Measurements from ENCODE around the gene CFAP57.
A peak's percentile ranks its signal among the peaks of the same experiment; 100 is the strongest.
"Not testable (repeated sequence)": the region's sequence is repeated elsewhere in the genome, so short reads cannot be mapped to it uniquely, and the experiment has no call there.

CFAP57 gene

GRCh38 chr1:43171876-43172526 is at the start of gene CFAP57, which contains the start of gene EBNA1BP2:
Gene CFAP57 (plus strand): TSS chr1:43172330. CDS start chr1:43172754, 424 bp downstream.
Gene EBNA1BP2 (minus strand): TSS chr1:43172290. CDS start chr1:43172118, 172 bp downstream.
- DNase-seq (ENCODE audit: low read depth) = peak; percentile 85

- no peak for DNase-seq (ENCODE audit: low read depth)
These were observed 49.1 kb upstream of the CFAP57 start for GRCh38 chr1:43123031-43123430.

GRCh38 chr1:43128816-43129215 is 43.3 kb upstream of the CFAP57 start:
- DNase-seq (ENCODE audit: low read depth) = no peak

- no peak for DNase-seq (ENCODE audit: low read depth)
These were observed 42.7 kb upstream of the CFAP57 start for GRCh38 chr1:43129426-43129825.

GRCh38 chr1:43134068-43134467 is 38.1 kb upstream of the CFAP57 start:
- DNase-seq (ENCODE audit: low read depth) = no peak

GRCh38 chr1:43134640-43135039 is 37.5 kb upstream of the CFAP57 start:
- DNase-seq (ENCODE audit: low read depth) = no peak

GRCh38 chr1:43135857-43136781 is 36.0 kb upstream of the CFAP57 start:
- no peak for DNase-seq (ENCODE audit: low read depth)

- no peak for DNase-seq (ENCODE audit: low read depth)
These were observed 34.6 kb upstream of the CFAP57 start for GRCh38 chr1:43137445-43138052.

GRCh38 chr1:43139295-43139694 is 32.8 kb upstream of the CFAP57 start:
- not testable (repeated sequence) for DNase-seq (ENCODE audit: low read depth)

GRCh38 chr1:43140010-43140409 is 32.1 kb upstream of the CFAP57 start:
- no peak for DNase-seq (ENCODE audit: low read depth)

GRCh38 chr1:43140583-43140982 is 31.5 kb upstream of the CFAP57 start:
- no peak for DNase-seq (ENCODE audit: low read depth)

- no peak for DNase-seq (ENCODE audit: low read depth)
These were observed 28.7 kb upstream of the CFAP57 start for GRCh38 chr1:43143441-43143888.

- DNase-seq (ENCODE audit: low read depth) = peak; percentile 23
These were observed 27.9 kb upstream of the CFAP57 start for GRCh38 chr1:43144237-43144636.

GRCh38 chr1:43147625-43148327 is 24.4 kb upstream of the CFAP57 start:
- peak; percentile 26 for DNase-seq (ENCODE audit: low read depth)

GRCh38 chr1:43149889-43150288 is 22.2 kb upstream of the CFAP57 start:
- no peak for DNase-seq (ENCODE audit: low read depth)

- DNase-seq (ENCODE audit: low read depth) = no peak
These were observed 19.3 kb upstream of the CFAP57 start for GRCh38 chr1:43152866-43153265.

GRCh38 chr1:43153443-43153842 is 18.7 kb upstream of the CFAP57 start:
- no peak for DNase-seq (ENCODE audit: low read depth)

GRCh38 chr1:43156026-43156425 is 16.1 kb upstream of the CFAP57 start:
- DNase-seq (ENCODE audit: low read depth) = no peak

- DNase-seq (ENCODE audit: low read depth) = no peak
These were observed 7.0 kb upstream of the CFAP57 start for GRCh38 chr1:43165162-43165561.

- DNase-seq (ENCODE audit: low read depth) = no peak
These were observed 6.4 kb upstream of the CFAP57 start for GRCh38 chr1:43165765-43166164.

GRCh38 chr1:43171312-43171875 is 736 bp upstream of the CFAP57 start:
- DNase-seq (ENCODE audit: low read depth) = no peak

- peak; percentile 72 for DNase-seq (ENCODE audit: low read depth)
These were observed 420 bp downstream of the CFAP57 start for GRCh38 chr1:43172527-43172972.
